Loucy (cell line): ENCODE results near the gene ALDH3A2.
A peak's percentile ranks its signal among the peaks of the same experiment; 100 is the strongest.

Experiments
- H2AFZ ChIP-seq: fragments of 200-600 bp; sonication (generic); 2 replicates; pipeline ENCODE4 v1.6.0; 2016; ENCODE audit warnings: antibody characterized with exemption, mild to moderate bottlenecking, low read length, moderate library complexity
- H3F3A ChIP-seq: fragments of 200-600 bp; 2 replicates; pipeline ENCODE4 v1.6.0; 2016; ENCODE audit warnings: antibody characterized with exemption, low read depth, mild to moderate bottlenecking
- H3K27me3 ChIP-seq: fragments of 200-600 bp; sonication (generic); 2 replicates; pipeline ENCODE4 v1.6.1; 2014; ENCODE audit warnings: low read length, mild to moderate bottlenecking; ENCODE audit not compliant: insufficient read depth, poor library complexity, severe bottlenecking
- H3K36me3 ChIP-seq: fragments of 200-600 bp; sonication (generic); 2 replicates; pipeline ENCODE4 v1.6.1; 2016; ENCODE audit warnings: low read length; ENCODE audit not compliant: insufficient read depth
- H3K4me1 ChIP-seq: fragments of 200-600 bp; sonication (generic); 2 replicates; pipeline ENCODE4 v1.5.1; 2014; ENCODE audit warnings: low read length, mild to moderate bottlenecking; ENCODE audit not compliant: insufficient read depth, poor library complexity, severe bottlenecking
- H3K4me2 ChIP-seq: fragments of 200-600 bp; sonication (generic); 2 replicates; pipeline ENCODE4 v1.6.0; 2014; ENCODE audit warnings: antibody characterized with exemption, low read length, low read depth, mild to moderate bottlenecking; ENCODE audit not compliant: poor library complexity, severe bottlenecking
- H3K4me3 ChIP-seq: fragments of 200-600 bp; sonication (generic); 2 replicates; pipeline ENCODE4 v1.5.1; 2014; ENCODE audit warnings: low read length, mild to moderate bottlenecking, mixed read lengths; ENCODE audit not compliant: poor library complexity, severe bottlenecking
- H3K79me2 ChIP-seq: fragments of 200-600 bp; sonication (generic); 2 replicates; pipeline ENCODE4 v1.6.1; 2014; ENCODE audit warnings: low read length; ENCODE audit not compliant: insufficient read depth
- H3K9ac ChIP-seq: fragments of 200-600 bp; sonication (generic); 2 replicates; pipeline ENCODE4 v1.6.0; 2014; ENCODE audit warnings: mild to moderate bottlenecking, low read depth, low read length, moderate library complexity; ENCODE audit not compliant: poor library complexity, severe bottlenecking
- H3K9me2 ChIP-seq: fragments of 200-600 bp; sonication (generic); replicated peaks from 2 replicates; pipeline ENCODE4 v1.6.1; 2016; ENCODE audit warnings: low read depth, low read length, mixed read lengths
- H3K9me3 ChIP-seq: fragments of 200-600 bp; sonication (generic); 2 replicates; pipeline ENCODE4 v1.6.1; 2014; ENCODE audit warnings: mild to moderate bottlenecking, antibody characterized with exemption, low read length, low read depth; ENCODE audit not compliant: insufficient read depth
- H4K20me1 ChIP-seq: fragments of 200-600 bp; sonication (generic); 2 replicates; pipeline ENCODE4 v1.6.0; 2014; ENCODE audit warnings: antibody characterized with exemption, low read length, mild to moderate bottlenecking; ENCODE audit not compliant: insufficient read depth, poor library complexity, severe bottlenecking
- EZH2phosphoT487 ChIP-seq: fragments of 200-600 bp; IDR thresholded peaks from 2 replicates; pipeline ENCODE4 v1.6.1; 2018; ENCODE audit warnings: antibody characterized with exemption, mild to moderate bottlenecking, moderate library complexity, borderline replicate concordance
- TF ChIP-seq, protein P1 (sequence below): fragments of 200-600 bp; sonication (generic); conservative IDR thresholded peaks from 2 replicates; pipeline ENCODE4 v1.5.1; 2014; ENCODE audit warnings: mild to moderate bottlenecking, antibody characterized with exemption, low read length

The ALDH3A2 gene

DNA sequence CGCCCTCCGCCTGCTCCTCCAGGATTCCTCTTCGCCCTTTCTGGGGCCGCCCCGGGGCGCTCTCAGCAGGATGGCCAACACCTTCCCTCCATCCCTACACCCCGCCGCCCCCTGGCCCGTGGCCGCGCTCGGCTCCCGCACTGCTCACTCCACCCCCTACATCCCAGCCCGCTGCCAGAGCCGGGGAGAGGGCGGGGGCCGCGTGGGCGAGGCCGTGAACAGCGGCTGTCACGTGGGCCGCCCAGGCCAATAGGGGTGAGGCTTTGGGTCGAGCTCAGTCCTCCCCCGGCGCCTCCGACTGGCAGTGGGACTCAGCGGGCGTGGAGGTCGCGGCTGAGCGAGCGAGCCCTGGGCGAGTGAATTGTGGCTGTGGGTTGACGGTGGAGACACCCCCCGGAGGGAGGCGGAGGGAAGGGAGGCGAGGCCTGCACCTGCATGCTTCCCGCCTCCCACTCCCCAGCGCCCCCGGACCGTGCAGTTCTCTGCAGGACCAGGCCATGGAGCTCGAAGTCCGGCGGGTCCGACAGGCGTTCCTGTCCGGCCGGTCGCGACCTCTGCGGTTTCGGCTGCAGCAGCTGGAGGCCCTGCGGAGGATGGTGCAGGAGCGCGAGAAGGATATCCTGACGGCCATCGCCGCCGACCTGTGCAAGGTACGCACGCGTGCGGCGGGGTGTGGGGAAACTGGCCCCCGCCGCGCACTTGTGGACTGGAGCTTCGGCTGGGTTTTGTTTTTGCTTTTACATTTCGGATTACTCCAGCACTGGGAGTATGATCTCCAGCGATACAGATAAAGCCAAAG lies at the start of gene ALDH3A2:
TSS of gene ALDH3A2 (plus strand) at position 277 of the 799 bp plus-strand sequence. CDS start at position 498, 221 bp downstream.
- Histone ChIP-seq H3K9me3 (no peaks in the 10 kb centered on the region), H3K27me3 (no peaks in the 10 kb centered on the region), H3K36me3 (no peaks in the 10 kb centered on the region), H3K4me1 (no peaks in the 10 kb centered on the region), H3K9me2 (no peaks in the 10 kb centered on the region), H4K20me1 (no peaks in the 10 kb centered on the region), H3F3A (no peaks in the 10 kb centered on the region), H2AFZ (peak within 1 kb of the TSS; percentile 61; the same call in 1 of the 2 replicates), H3K79me2 (no peaks in the 10 kb centered on the region), H3K4me2 (no peak within 1 kb of the TSS), H3K9ac (no peak within 1 kb of the TSS), H3K4me3 (no peak within 1 kb of the TSS)
- TF ChIP-seq, protein P1, sequence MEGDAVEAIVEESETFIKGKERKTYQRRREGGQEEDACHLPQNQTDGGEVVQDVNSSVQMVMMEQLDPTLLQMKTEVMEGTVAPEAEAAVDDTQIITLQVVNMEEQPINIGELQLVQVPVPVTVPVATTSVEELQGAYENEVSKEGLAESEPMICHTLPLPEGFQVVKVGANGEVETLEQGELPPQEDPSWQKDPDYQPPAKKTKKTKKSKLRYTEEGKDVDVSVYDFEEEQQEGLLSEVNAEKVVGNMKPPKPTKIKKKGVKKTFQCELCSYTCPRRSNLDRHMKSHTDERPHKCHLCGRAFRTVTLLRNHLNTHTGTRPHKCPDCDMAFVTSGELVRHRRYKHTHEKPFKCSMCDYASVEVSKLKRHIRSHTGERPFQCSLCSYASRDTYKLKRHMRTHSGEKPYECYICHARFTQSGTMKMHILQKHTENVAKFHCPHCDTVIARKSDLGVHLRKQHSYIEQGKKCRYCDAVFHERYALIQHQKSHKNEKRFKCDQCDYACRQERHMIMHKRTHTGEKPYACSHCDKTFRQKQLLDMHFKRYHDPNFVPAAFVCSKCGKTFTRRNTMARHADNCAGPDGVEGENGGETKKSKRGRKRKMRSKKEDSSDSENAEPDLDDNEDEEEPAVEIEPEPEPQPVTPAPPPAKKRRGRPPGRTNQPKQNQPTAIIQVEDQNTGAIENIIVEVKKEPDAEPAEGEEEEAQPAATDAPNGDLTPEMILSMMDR, result no peak
- no peak for TF ChIP-seq EZH2phosphoT487

DNA sequence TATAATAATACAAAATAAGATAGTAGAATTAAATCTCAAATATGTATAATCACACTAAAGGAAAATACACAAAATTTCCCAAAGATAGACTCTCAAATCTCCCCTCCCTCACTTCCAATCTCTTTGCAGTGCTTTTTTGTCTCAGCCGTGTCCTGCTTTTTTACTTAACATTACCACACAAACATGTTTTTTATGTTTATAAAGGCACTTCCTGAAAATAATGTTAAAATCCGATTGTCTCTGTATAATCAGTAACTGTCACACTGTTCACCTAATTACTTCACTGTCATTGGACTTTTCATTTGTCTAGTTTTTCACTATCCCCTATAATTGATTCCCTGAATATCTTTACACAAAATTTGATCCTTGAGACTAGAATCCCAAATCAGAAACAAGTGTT lies 38.2 kb upstream of the ALDH3A2 start:
- Histone ChIP-seq H3K36me3 (no peaks in the 10 kb centered on the region), H3K27me3 (no peaks in the 10 kb centered on the region), H3K9me3 (no peaks in the 10 kb centered on the region), H4K20me1 (no peaks in the 10 kb centered on the region), H3F3A (no peaks in the 10 kb centered on the region), H3K79me2 (no peaks in the 10 kb centered on the region), H3K4me1 (no peaks in the 10 kb centered on the region), H2AFZ (no peak overlapping the region), H3K9ac (no peak overlapping the region), H3K4me3 (no peak overlapping the region), H3K9me2 (no peaks in the 10 kb centered on the region), H3K4me2 (no peak overlapping the region)
- TF ChIP-seq, protein P1, result no peak
- no peak for TF ChIP-seq EZH2phosphoT487

DNA sequence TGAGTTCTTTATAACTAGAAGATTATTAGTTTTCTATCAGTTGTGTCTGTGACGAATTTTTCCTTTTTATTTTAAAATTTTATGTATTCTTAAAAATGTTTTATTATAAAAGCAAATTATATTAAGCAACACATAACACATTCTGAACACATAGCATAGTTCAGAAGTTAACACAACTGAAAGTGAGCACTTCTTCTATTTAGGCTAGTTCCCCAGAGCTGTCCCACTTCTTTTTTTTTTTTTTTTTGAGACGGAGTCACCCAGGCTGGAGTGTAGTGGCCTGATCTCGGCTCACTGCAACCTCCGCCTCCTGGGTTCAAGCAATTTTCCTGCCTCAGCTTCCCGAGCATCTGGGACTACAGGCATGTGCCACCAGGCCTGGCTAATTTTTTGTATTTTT lies 37.7 kb upstream of the ALDH3A2 start:
- H3K9me3 ChIP-seq, result no peaks in the 10 kb centered on the region
- H3K27me3 ChIP-seq, result no peaks in the 10 kb centered on the region
- TF ChIP-seq, protein P1, result no peak
- no peak for TF ChIP-seq EZH2phosphoT487
- no peaks in the 10 kb centered on the region for H3K36me3 ChIP-seq
- H3K79me2 ChIP-seq, result no peaks in the 10 kb centered on the region
- no peaks in the 10 kb centered on the region for H3K4me1 ChIP-seq
- no peak overlapping the region for H2AFZ ChIP-seq
- no peaks in the 10 kb centered on the region for H4K20me1 ChIP-seq
- no peak overlapping the region for H3K9ac ChIP-seq
- H3K9me2 ChIP-seq, result no peaks in the 10 kb centered on the region
- H3K4me3 ChIP-seq, result no peak overlapping the region
- H3K4me2 ChIP-seq, result no peak overlapping the region
- no peaks in the 10 kb centered on the region for H3F3A ChIP-seq
